Stimulated activated CD4-positive, alpha-beta T cell treated with anti-CD3 and anti-CD28 coated beads, Interleukin-12 subunit alpha, Interleukin-12 subunit beta, amount 100 ng/mL, for 4 hours (primary cell): ENCODE data around the gene SERPINB4.

Experiments used
- DNase-seq: peaks from one replicate; pipeline ENCODE4 v3.0.0-alpha.2; 2020

The SERPINB4 gene

DNA sequence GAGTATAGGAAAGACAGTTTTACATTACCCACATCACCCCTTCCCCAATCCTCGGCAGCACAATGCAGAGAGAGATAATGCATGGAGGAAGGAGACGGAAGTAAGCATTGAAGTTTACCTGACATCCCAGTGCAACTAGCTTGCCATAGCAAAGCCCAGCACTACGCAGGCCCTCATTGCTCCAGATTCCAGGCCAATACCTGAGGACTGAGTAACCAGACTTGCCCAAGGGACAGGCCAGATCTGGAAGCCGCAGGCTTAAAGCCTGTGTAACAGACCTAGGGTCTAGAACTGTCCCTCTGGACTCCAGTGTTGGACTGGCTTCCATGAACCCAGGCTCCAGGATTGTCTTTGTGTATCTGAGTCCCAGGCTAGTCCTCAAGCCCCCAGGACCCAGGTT, 17.6 kb downstream of the SERPINB4 start:
- no peak for DNase-seq

DNA sequence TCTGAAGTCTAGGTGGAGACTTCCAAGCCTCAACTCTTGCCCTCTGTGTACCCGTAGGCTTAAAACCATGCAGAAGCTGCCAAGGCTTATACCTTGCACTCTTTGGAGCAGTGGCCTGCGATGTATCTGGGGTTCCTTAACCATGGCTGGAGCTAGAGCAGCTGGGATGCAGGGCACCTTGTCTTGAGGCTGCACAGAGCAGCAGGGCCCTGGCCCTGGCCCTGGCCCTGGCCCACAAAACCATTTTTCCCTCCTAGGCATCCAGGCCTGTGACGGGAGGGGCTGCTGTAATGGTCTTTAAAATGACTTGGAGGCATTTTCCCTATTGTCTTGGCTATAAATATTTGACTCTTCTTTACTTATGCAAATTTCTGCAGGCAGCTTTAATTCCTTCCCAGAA, 19.2 kb downstream of the SERPINB4 start:
- DNase-seq: no peak

DNA sequence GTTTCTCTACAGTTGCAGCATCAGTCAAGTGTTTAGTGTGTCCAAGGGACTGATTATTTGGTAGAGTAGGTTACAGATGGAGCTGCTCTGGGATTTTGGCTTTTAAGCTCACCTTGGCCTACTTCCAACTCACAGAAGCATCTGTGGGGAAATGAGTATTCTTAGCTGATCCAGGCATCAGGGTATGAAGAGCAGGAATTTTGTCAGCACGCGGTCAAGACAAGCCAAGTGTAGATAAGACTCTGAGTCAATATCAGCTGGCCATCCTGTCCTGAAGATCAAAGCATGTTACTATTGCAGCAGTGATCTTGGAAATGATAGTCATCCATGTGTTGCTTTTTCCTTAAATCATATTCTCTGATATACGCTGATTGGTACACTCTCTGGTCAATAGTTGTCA, 24.4 kb downstream of the SERPINB4 start:
- DNase-seq: no peak

DNA sequence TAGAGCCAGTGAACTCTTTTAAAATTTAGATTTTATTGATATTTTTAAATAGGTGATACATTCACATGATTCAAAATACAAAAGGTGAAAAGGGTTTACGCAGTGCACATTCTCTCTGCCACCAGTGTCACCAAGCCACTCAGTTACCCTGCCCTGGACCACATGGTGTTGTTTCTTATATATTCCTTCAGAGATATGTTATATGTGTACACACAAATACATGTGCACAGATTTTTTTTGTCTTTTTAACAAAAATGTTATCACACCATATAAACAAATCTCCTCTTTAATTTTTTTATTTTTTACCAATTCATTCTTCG, 26.2 kb downstream of the SERPINB4 start:
- DNase-seq: no peak

- no peak for DNase-seq
These were observed 26.8 kb downstream of the SERPINB4 start for GRCh38 chr18:63617049-63617914.

- no peak for DNase-seq
These were observed 30.6 kb downstream of the SERPINB4 start for GRCh38 chr18:63613420-63613819.

GRCh38 chr18:63606526-63606925, 37.5 kb downstream of the SERPINB4 start:
- no peak for DNase-seq

DNA sequence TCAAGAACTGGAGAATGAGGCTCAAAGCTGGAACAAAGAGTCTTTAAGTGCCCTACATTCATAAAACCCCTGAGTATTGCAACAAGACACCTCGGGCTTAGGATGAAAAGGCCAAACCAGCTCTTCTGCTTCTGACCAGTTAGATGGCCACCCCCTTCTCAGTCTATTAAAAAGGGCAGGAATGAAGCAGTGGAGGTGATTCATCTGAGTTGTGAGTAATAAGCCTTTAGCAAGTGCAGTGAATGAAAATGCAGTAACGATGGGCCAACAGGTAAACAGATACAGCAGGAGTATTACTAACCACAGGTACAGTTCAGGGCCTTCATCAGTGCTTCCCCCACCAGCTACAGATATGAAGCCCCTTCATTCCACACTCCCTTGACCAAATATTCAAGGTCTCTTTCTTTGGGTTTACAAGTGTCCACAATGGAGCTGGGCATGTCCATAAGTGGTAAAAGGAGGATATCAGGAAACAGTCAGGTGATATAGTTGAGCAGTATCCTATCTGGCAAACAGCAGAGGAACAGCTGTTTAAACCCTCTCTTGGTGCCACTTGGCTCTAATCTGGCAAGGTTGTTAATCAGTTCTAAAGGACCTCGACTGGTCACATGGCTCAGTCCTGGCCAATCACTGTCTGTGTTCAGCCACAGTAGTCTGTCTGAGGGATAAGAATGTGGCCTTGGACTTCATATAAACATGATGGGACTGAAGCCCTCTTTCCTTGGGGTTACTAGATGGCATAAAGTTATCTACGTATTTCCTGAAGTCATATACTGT, 39.1 kb downstream of the SERPINB4 start:
- DNase-seq: no peak

DNA sequence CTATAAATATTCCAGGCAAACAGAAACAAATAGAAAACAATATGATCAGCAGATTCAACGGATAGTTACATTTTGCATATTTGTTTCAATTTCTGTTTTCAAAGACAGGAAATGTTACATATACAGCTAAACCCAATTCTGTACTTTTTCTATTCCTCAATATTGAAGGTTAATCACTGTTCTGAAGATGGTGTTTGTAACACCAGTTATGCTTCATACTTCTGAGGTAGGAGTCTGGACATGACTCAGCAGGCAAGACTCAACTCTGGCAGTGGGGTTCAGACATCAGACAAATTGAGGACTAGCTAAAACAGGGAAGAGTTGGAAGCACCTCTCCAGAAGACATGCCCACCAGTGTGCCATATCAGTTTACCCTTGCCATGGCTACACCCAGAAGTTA, 40.3 kb downstream of the SERPINB4 start:
- no peak for DNase-seq

DNA sequence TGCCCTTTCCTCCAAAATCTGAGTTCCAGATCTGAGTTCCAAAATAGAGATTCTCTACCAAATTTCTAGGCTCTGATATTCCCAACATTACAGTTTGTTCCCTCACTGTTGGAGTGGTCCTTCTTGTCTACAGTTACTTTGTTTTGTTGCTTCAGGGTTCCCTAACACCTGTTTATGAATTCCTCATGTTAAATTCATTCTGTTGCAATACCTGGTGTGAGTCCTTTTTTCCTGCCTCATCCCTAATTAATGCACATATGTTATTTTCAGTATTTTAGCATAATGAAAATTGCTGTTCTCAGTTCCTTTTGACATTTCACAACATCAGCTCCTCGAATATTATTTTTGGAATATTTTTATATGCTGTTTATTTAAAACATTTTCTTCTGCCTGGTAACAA, 40.7 kb downstream of the SERPINB4 start:
- DNase-seq: no peak

DNA sequence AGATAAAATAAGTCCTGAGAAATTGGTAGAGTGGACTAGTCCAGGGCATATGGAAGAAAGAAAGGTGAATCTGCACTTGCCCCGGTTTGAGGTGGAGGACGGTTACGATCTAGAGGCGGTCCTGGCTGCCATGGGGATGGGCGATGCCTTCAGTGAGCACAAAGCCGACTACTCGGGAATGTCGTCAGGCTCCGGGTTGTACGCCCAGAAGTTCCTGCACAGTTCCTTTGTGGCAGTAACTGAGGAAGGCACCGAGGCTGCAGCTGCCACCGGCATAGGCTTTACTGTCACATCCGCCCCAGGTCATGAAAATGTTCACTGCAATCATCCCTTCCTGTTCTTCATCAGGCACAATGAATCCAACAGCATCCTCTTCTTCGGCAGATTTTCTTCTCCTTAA, 47.1 kb downstream of the SERPINB4 start:
- DNase-seq: no peak

GRCh38 chr18:63592471-63592870, 51.6 kb downstream of the SERPINB4 start:
- no peak for DNase-seq

DNA sequence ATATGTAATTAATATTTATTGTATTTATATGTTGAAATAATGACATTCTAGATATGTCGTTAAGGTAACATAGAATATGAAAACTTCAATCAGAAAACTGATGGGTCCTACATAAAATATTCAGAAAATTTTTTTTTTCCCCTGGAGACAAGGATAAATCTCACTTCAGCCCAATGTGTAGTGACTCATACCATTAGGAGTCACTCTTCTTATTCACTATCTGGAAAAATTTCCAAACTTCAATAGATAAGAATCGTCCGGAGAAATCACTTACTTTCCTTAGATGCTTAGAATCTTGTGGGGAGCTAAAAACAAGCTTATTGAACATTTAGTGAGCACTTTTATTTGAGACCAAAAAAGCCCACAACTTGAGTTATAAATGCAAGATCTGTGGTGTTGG, 52.3 kb downstream of the SERPINB4 start:
- DNase-seq: no peak

- no peak for DNase-seq
These were observed 52.9 kb downstream of the SERPINB4 start for GRCh38 chr18:63590966-63591695.

- no peak for DNase-seq
These were observed 53.7 kb downstream of the SERPINB4 start for GRCh38 chr18:63590373-63590772.

GRCh38 chr18:63588909-63589308, 55.1 kb downstream of the SERPINB4 start:
- DNase-seq: no peak
